Measurements from ENCODE around the gene TAX1BP1. TPM values are rescaled to one million over a fixed set of nuclear protein-coding genes. Genes with fewer than 3 reads are reported as not detected.

The TAX1BP1 gene
- total RNA-seq, 2 donors from 2014 or later, result 129 to 162 TPM

DNA sequence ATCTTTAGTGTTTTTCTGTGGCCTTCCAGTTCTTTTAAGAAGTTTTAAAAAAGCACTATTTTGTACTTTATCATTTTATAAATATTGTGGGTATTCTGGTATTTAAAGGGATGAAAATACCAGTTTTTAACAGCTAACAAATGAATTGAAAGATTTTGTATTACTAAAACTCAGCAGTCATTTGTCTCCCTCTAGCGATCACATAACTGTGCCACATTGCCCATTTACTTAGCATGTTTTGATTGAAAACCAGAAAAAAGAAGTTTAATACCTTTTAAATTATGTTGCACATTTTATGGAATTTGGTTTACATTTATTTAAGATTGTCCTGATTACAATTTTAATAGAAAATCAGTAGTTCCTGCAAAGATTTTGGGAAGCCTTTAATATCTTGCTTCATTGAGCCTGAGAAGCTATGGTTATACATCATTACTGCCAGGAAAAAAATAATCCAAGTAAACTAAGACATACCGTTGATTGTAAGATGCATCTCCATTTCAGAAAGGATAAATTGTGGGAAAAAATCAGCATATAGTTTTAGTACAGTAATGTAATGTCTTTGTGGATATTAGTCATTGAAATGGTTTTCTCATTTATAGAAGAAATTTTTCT lies 34.9 kb downstream of the TAX1BP1 start:
- Mint-ChIP-seq H3K27ac (no peak overlapping the region), H3K9me3 (no peaks in the 10 kb centered on the region), H3K36me3 (ENCODE audit: insufficient read depth in 2 of 2) (peaks cover 0 to 13% of the 10 kb centered on the region in 2 donors), H3K27me3 (ENCODE audit: low read depth) (no peaks in the 10 kb centered on the region), H3K4me1 (ENCODE audit: low read depth) (peaks cover 15% of the 10 kb centered on the region), H3K4me3 (no peak overlapping the region)
- ATAC-seq (replicated peaks in 1 of 2) (no peak), DNase-seq (no peak)

DNA sequence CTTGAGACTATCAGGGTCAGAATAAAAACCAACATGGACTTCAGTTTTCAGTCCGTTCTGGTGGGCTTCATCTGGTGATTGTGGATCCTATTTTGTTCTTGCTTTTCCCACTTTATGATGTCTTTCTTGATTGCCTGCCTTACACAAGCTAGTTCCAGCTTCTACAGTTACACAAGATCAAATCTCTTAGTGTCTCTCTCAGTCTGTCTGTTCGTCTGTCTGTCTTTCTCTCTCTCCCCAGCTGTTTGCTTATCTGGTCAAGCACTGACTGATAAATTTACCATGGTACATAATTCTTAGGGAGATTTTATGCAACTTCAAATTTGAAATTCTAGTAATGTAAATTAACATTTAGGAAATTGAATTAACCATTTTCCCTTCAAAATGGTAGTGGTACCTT lies 35.8 kb downstream of the TAX1BP1 start:
- peak overlapping the region; percentile 6 for H3K27ac Mint-ChIP-seq
- no peak for DNase-seq
- ATAC-seq (replicated peaks in 1 of 2), result no peak
- no peaks in the 10 kb centered on the region for H3K9me3 Mint-ChIP-seq
- H3K27me3 Mint-ChIP-seq (ENCODE audit: low read depth), result no peaks in the 10 kb centered on the region
- no peak overlapping the region for H3K4me3 Mint-ChIP-seq
- peaks cover 15% of the 10 kb centered on the region for H3K4me1 Mint-ChIP-seq (ENCODE audit: low read depth)
- peaks cover 0 to 13% of the 10 kb centered on the region in 2 donors for H3K36me3 Mint-ChIP-seq (ENCODE audit: insufficient read depth in 2 of 2)

DNA sequence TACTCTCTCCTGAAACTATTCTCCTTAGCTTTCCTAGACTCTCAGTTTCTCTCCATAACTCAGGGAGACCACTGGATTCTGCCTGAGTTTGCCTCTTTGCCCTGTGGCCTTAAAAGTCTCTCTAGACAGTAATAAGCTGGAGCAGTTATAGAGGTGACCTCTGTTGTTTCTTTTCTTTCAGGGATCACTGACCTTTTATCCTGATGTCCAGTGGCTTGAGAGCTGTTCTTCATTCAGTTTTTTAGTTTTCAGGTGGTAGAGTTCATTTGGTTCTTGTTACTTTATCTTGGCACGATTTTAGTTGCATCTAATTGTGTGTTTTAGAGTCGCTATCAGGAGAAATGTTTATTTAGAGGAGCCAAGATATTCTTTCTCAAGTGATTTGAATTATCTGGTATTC lies 37.7 kb downstream of the TAX1BP1 start:
- Mint-ChIP-seq H3K4me1 (ENCODE audit: low read depth) (peaks cover 21% of the 10 kb centered on the region), H3K36me3 (ENCODE audit: insufficient read depth in 2 of 2) (peaks cover 0 to 5% of the 10 kb centered on the region in 2 donors), H3K27ac (no peak overlapping the region), H3K9me3 (no peaks in the 10 kb centered on the region), H3K27me3 (ENCODE audit: low read depth) (no peaks in the 10 kb centered on the region), H3K4me3 (no peak overlapping the region)
- no peak for DNase-seq
- no peak for ATAC-seq (replicated peaks in 1 of 2)

DNA sequence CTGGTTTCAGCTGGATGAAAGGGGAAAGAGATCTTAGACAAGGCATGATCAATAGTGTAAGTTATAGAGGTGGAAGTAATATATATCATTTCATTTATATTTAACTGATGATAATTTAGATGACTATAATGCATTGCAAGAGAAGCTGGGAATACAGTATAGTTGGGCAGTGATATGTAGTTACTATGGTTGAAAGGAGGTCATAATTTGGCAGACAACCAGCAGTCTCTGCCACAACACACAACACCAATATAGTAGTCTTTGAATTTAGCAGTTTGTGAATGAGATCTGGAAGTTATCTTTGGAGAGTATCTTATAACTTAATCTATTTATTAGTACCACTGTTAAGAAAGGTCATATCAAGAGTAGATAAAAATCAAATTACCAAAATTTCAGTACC lies 39.9 kb downstream of the TAX1BP1 start:
- H3K27ac Mint-ChIP-seq, result no peak overlapping the region
- peaks cover 0 to 5% of the 10 kb centered on the region in 2 donors for H3K36me3 Mint-ChIP-seq (ENCODE audit: insufficient read depth in 2 of 2)
- H3K4me1 Mint-ChIP-seq (ENCODE audit: low read depth), result peaks cover 35% of the 10 kb centered on the region
- ATAC-seq (replicated peaks in 1 of 2) (no peak), DNase-seq (no peak)
- no peaks in the 10 kb centered on the region for H3K27me3 Mint-ChIP-seq (ENCODE audit: low read depth)
- no peaks in the 10 kb centered on the region for H3K9me3 Mint-ChIP-seq
- no peak overlapping the region for H3K4me3 Mint-ChIP-seq

DNA sequence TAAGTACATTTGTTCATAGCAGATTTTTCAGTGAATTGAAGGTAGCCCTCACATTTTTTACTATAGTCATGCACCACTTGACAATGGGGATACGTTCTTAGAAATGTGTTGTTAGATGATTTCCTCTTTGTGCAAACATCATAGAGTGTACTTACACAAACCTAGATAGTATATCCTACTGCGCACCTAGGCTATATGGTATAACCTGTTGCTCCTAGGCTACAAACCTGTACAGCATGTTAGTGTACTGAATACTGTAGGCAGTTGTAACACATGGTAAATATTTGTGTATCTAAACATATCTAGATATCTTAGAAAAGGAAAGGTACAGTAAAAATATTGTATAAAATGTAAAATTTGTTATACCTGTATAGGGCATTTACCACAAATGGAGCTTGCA lies 41.2 kb downstream of the TAX1BP1 start:
- Mint-ChIP-seq H3K9me3 (no peaks in the 10 kb centered on the region), H3K27me3 (ENCODE audit: low read depth) (no peaks in the 10 kb centered on the region), H3K4me3 (no peak overlapping the region), H3K27ac (no peak overlapping the region), H3K36me3 (ENCODE audit: insufficient read depth in 2 of 2) (peaks cover 3 to 5% of the 10 kb centered on the region in 2 donors), H3K4me1 (ENCODE audit: low read depth) (peaks cover 25% of the 10 kb centered on the region)
- ATAC-seq (replicated peaks in 1 of 2) (no peak), DNase-seq (no peak)

DNA sequence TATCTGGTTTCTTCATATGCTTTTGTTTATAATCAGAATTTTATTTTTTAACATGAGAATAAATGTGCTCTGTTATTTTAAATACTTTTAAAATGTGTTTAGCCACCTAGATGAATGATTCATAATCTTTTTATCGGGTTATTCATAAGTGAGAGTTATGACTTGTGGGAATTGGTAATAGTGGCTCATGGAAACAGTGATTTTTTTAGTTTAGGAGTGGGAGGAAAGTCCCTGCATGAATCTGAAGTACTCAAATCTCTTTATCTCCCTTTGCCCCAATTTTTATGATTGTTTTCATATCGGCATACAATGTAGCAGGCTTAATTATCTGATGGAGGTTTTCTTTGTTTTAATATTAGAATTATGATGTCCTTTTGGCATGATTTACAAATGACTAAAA lies 42.9 kb downstream of the TAX1BP1 start:
- Mint-ChIP-seq H3K27ac (no peak overlapping the region), H3K4me1 (ENCODE audit: low read depth) (peaks cover 20% of the 10 kb centered on the region), H3K27me3 (ENCODE audit: low read depth) (no peaks in the 10 kb centered on the region), H3K4me3 (peak overlapping the region; percentile 0 to 20), H3K9me3 (no peaks in the 10 kb centered on the region), H3K36me3 (ENCODE audit: insufficient read depth in 2 of 2) (peaks cover 3 to 5% of the 10 kb centered on the region in 2 donors)
- DNase-seq, result no peak
- peak; percentile 67 to 75 for ATAC-seq (replicated peaks in 1 of 2)

DNA sequence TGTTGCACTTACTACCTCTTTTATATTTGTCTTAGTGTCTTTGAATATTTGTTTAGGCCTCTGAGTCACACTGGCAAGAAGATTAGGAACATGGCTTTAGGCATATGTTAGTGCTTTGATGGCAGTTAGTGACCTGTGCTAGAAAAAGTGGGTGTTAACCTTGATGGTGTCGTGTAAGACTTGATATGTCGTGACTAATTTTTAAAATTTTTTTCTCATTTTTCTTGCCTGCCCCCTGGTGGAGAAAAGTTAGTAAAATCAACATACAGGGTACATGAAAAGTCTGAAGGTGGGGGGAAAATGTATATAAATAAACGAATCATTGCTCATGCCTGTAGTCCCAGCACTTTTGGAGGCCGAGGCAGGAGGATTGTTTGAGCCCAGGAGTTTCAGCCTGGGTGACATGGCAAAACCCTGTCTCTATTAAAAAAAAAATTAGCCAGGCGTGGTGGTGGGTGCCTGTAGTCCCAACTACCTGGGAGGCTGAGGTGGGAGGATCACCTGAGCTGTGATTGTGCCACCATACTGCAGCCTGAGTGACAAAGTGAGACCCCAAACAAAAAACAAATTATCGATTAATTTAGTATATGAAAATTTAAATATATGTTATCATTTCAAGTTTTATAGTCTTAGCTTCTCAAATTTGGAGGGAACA lies 44.6 kb downstream of the TAX1BP1 start:
- Mint-ChIP-seq H3K9me3 (no peaks in the 10 kb centered on the region), H3K27ac (no peak overlapping the region)
- DNase-seq, result peak; percentile 10 to 37

DNA sequence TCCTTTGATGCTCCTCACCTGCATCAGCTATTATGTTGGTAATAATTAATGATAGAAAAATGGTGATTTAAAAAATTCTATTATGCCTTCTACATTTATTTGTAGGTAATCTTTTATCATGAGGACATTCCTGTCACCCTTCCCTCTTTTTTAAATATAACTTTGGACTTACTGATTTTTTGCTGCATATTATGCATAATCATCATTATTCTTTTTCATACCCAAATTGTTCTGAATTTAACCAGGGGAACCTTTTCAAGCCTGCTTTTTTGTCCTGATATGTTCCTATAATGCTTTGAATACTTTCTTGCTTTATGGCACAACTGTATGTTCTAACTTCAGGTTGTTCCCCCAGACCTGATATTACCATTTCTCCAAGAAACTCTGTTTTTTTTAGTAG lies 48.5 kb downstream of the TAX1BP1 start:
- no peak overlapping the region for H3K27ac Mint-ChIP-seq
- no peak overlapping the region for H3K4me3 Mint-ChIP-seq

More for the DNA sequence above, 44.6 kb downstream of the TAX1BP1 start:
- peaks cover 3 to 16% of the 10 kb centered on the region in 2 donors for H3K36me3 Mint-ChIP-seq (ENCODE audit: insufficient read depth in 2 of 2)
- H3K27me3 Mint-ChIP-seq (ENCODE audit: low read depth), result no peaks in the 10 kb centered on the region
- peak; percentile 70 to 79 for ATAC-seq (replicated peaks in 1 of 2)
- no peak overlapping the region for H3K4me3 Mint-ChIP-seq
- H3K4me1 Mint-ChIP-seq (ENCODE audit: low read depth), result peaks cover 20% of the 10 kb centered on the region

DNA sequence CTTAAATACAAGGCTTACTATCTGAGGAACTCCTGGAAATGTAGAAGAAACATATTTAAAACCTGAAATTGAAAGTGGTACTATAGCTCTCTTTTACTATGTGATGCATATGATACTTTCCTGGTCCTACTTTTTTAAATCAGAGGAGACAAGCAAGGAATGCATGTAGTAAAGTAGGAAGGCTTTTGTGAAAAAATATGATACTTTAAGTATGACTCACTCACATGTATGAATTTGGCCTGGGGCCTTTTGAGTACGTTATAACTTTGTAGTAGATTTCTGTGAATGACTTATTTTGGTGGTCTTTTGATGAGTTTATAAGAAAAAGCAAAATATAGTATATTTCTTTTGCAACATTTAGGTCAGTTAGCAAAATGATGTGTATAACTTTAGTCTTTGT lies 53.8 kb downstream of the TAX1BP1 start:
- Mint-ChIP-seq H3K36me3 (ENCODE audit: insufficient read depth in 2 of 2) (peaks cover 3 to 14% of the 10 kb centered on the region in 2 donors), H3K27me3 (ENCODE audit: low read depth) (no peaks in the 10 kb centered on the region), H3K4me1 (ENCODE audit: low read depth) (no peaks in the 10 kb centered on the region), H3K27ac (no peak overlapping the region), H3K4me3 (no peak overlapping the region), H3K9me3 (no peaks in the 10 kb centered on the region)
- ATAC-seq (replicated peaks in 1 of 2) (no peak), DNase-seq (no peak)

More for the DNA sequence above, 48.5 kb downstream of the TAX1BP1 start:
- peaks cover 4 to 18% of the 10 kb centered on the region in 2 donors for H3K36me3 Mint-ChIP-seq (ENCODE audit: insufficient read depth in 2 of 2)
- DNase-seq, result no peak
- H3K27me3 Mint-ChIP-seq (ENCODE audit: low read depth), result no peaks in the 10 kb centered on the region
- H3K9me3 Mint-ChIP-seq, result no peaks in the 10 kb centered on the region
- ATAC-seq (replicated peaks in 1 of 2), result no peak
- H3K4me1 Mint-ChIP-seq (ENCODE audit: low read depth), result peaks cover 6% of the 10 kb centered on the region

DNA sequence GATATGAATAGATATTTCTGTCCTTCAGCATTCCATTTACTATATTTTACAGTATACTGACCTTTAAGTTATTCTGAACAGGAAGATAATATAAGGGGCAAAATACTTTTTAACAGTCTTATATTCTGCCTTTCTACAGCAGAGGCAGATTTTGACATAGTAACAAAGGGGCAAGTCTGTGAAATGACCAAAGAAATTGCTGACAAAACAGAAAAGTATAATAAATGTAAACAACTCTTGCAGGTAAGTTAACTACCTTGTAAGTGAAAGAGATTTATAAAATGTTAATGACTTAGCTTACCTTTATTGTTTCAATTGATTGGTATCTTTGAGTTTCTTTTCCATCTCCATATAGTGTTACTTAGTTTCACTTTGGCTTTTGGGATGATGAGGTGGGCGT lies 56.0 kb downstream of the TAX1BP1 start:
- H3K9me3 Mint-ChIP-seq, result no peaks in the 10 kb centered on the region
- H3K27me3 Mint-ChIP-seq (ENCODE audit: low read depth), result no peaks in the 10 kb centered on the region
- H3K4me3 Mint-ChIP-seq, result no peak overlapping the region
- H3K27ac Mint-ChIP-seq, result no peak overlapping the region
- no peak for ATAC-seq (replicated peaks in 1 of 2)
- H3K4me1 Mint-ChIP-seq (ENCODE audit: low read depth), result no peaks in the 10 kb centered on the region
- DNase-seq, result no peak
- peaks cover 3 to 18% of the 10 kb centered on the region in 2 donors for H3K36me3 Mint-ChIP-seq (ENCODE audit: insufficient read depth in 2 of 2)

DNA sequence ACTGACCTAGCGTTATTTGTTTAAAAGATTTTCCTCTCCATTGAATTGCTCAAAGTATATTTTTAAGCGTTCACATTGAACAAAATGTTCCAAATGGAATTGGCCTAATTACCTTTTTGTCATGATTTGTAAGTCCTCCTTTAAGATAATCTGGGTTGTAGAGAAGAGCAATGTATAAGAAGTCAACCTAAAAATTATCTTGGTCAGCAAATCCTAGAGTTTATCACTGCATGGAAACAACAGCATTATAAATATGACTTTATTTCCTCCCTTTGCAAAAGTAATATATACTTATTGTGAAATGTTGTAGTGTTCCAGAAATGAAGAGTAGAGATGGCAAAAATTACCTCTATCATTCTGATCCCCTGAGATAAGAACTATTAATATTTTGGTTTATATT lies 59.2 kb downstream of the TAX1BP1 start:
- no peaks in the 10 kb centered on the region for H3K27me3 Mint-ChIP-seq (ENCODE audit: low read depth)
- peaks cover 5 to 20% of the 10 kb centered on the region in 2 donors for H3K36me3 Mint-ChIP-seq (ENCODE audit: insufficient read depth in 2 of 2)
- H3K27ac Mint-ChIP-seq, result peak overlapping the region; percentile 69
- H3K9me3 Mint-ChIP-seq, result no peaks in the 10 kb centered on the region
- H3K4me3 Mint-ChIP-seq, result no peak overlapping the region
- ATAC-seq (replicated peaks in 1 of 2) (no peak), DNase-seq (no peak)
- H3K4me1 Mint-ChIP-seq (ENCODE audit: low read depth), result no peaks in the 10 kb centered on the region

DNA sequence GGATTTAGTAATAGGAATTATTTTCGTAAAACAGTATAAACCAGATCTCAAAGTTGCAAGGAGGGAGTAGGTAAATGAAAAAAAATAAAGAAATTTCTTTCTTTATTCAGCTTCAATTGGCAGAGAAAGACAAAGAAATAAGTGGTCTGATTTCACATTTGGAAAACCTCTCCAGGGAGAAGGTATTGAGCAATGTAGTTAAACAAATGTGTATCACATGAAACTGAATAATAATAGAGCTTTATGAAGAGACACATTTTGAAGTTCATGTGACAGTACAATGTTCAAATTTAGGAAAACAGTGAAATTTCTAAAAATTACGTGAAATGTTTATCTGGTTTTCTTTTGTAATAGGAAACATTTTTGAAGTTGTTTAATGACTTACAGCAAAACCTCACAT lies 63.0 kb downstream of the TAX1BP1 start:
- Mint-ChIP-seq H3K36me3 (ENCODE audit: insufficient read depth in 2 of 2) (peaks cover 5 to 15% of the 10 kb centered on the region in 2 donors), H3K27me3 (ENCODE audit: low read depth) (no peaks in the 10 kb centered on the region), H3K9me3 (no peaks in the 10 kb centered on the region), H3K4me3 (no peak overlapping the region), H3K4me1 (ENCODE audit: low read depth) (no peaks in the 10 kb centered on the region), H3K27ac (no peak overlapping the region)
- no peak for DNase-seq
- no peak for ATAC-seq (replicated peaks in 1 of 2)

DNA sequence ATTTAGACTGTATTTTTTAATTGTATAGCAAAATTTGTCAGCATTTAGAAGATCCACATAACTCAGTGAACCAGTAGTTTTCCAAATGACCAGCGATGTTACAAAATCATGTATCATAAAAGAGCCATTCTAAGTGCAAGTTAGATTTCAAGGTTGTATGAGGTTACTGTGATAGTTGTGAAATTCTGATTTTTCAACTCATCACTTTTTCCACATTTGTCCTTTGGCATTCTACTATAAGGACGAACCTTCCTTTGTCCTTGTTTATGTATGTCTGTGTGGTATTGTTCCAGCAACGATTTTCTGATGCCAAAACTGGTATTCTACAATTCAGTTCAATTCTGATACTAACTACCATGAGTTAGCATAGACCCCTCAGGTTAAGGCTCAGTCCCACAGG lies 64.2 kb downstream of the TAX1BP1 start:
- no peak overlapping the region for H3K4me3 Mint-ChIP-seq
- no peaks in the 10 kb centered on the region for H3K9me3 Mint-ChIP-seq
- DNase-seq, result no peak
- no peak overlapping the region for H3K27ac Mint-ChIP-seq
- H3K27me3 Mint-ChIP-seq (ENCODE audit: low read depth), result no peaks in the 10 kb centered on the region
- peaks cover 5 to 14% of the 10 kb centered on the region in 2 donors for H3K36me3 Mint-ChIP-seq (ENCODE audit: insufficient read depth in 2 of 2)
- no peaks in the 10 kb centered on the region for H3K4me1 Mint-ChIP-seq (ENCODE audit: low read depth)
- ATAC-seq (replicated peaks in 1 of 2), result no peak

DNA sequence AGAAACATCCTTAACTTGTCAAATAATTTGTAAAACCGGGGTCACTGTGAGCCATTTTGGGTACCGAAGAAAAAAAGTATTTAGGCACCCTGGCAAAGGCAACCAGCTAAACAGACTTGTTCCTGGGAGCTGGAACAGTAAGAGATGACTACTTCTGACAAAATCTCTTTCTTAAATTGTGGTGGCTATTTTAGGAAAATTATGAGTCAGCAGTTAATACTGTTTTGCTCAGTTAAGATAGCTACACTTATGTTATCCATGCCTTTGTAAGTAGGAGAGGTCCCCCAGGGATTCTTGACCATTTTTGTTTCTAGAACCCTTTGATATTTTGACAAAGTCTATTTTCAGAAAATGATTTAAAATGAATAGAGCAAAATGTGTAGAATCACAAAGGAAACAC lies 68.7 kb downstream of the TAX1BP1 start:
- no peaks in the 10 kb centered on the region for H3K9me3 Mint-ChIP-seq
- peaks cover 0 to 8% of the 10 kb centered on the region in 2 donors for H3K36me3 Mint-ChIP-seq (ENCODE audit: insufficient read depth in 2 of 2)
- DNase-seq (no peak), ATAC-seq (replicated peaks in 1 of 2) (no peak)
- H3K27ac Mint-ChIP-seq, result no peak overlapping the region
- H3K4me3 Mint-ChIP-seq, result no peak overlapping the region
- no peaks in the 10 kb centered on the region for H3K4me1 Mint-ChIP-seq (ENCODE audit: low read depth)
- no peaks in the 10 kb centered on the region for H3K27me3 Mint-ChIP-seq (ENCODE audit: low read depth)

Measured in activated T-cell treated with anti-CD3 and anti-CD28 coated beads, Interleukin-2, amount 50 U/mL, for 72 hours (primary cell).